NCI-H524 treated with DMSO at 0.1 percent for 48 hours (cell line): ENCODE data around the gene ATP2C2.
"Not testable (repeated sequence)": the region's sequence is repeated elsewhere in the genome, so short reads cannot be mapped to it uniquely, and the experiment has no call there.

Experiments used
- DNase-seq: peaks from one replicate; lab custom pipeline; 2025; lab: John Stamatoyannopoulos, UW

The ATP2C2 gene

DNA sequence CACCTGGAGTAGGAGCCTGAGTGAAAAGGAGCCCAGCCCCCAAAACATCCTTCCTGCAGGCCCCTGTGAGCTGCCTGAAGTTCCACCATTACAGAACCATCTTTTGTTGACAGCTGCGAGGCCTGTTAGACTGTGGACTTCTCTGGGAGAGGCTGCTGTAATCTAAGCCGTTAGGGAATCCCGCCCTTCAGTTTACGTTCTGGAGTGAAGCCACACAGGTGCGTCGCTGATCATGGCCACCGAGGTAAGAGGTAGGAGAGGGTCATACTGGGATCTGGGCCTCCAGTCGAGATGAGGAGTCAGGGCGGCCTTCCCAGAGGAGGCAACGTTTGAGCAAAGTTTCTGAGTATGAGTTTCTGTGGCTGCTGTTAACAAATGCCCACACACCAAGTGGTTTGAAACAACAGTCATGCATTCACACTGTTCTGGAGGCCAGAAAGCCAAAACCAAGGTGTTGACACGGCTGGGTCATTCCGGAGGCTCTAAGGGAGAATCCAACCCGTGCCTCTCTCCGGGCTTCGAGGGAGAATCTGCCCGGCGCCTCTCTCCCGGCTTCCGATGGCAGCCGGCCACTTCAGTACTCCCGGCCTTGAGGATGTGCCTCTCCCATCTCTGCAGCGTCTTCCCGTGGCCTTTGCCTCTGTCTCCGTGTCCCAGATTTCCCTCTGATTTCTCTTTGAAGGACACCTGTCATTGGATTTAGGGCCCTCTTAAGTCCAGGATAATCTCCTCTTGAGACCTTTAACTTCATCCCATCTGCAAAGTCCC lies 26.6 kb upstream of the ATP2C2 start:
- no peak for DNase-seq

DNA sequence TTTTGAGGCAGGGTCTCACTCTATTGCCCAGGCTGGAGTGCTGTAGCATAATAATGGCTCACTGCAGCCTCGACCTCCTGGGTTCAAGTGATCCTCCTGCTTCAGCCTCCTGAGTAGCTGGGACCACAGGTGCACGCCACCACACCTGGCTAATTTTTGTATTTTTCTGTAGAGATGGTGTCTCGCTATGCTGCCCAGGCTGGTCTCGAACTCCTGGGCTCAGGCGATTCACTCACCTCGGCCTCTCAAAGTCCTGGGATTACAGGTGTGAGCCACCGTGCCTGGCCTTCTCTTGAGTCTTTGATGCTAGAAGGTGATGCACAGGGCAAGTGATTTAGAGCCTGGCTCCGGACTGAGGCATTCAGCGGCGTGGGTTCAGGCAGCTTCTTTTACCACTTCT lies 24.5 kb upstream of the ATP2C2 start:
- DNase-seq = not testable (repeated sequence)

DNA sequence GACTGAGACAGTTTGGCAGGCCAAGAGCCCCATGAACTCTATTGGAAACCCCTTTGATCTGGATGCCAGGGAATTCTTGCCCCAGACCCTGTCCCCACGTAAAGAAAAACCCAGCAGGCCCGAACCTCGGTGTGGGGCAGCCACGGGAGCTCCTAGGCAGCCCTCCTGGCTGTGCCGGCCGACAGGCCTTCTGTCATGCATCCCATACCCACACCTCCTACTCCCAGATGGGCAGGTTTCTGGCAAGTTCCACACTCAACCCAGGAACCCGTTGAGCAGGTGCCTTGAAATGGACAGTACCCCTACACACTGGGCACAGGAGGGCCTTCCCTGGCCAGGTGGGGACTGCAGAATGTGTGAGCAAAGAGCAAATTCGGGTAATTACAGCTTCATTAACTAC lies 23.6 kb upstream of the ATP2C2 start:
- no peak for DNase-seq

DNA sequence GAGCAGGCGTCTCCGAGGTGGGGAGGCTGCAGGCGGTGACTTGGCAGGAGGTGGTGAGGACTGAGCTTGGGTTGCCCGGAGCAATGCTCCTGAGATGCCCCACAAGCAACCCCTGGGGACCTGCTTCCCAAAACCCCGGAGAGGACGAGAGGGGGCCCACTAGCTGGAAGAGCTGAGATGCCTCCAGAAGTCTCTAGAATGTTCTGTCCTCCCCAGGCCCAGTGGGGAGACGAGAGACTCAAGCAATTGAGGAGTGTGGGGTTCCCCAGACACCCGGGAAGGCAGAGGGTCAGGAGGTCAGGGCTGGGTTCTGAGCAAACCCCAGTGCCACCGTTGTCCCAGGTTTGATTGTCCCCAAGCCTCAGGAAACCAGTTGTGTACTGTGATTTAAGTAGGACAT lies 21.2 kb upstream of the ATP2C2 start:
- no peak for DNase-seq

DNA sequence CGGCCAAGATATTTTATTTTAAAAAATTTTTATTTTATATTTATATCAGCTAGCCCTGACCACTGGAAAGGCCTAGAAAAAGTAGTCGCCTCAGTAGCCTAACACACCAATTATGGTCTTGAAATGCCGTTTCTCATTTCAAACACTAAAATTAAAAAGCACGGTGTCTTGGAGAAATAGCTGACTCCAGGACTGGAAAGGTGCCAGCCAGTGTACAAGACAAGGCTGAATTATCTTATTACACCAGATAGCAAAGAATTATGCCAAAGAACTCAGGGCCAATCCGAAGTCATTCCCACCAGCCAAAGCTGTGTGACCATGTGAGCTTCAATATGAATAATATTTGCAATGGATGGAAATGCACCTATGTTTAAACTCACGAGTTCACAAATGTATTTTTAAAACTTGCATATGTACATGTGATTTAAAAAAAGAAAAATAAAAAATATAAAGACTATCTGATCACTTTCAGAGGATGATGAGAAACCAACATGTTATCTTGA lies 19.9 kb upstream of the ATP2C2 start:
- no peak for DNase-seq

DNA sequence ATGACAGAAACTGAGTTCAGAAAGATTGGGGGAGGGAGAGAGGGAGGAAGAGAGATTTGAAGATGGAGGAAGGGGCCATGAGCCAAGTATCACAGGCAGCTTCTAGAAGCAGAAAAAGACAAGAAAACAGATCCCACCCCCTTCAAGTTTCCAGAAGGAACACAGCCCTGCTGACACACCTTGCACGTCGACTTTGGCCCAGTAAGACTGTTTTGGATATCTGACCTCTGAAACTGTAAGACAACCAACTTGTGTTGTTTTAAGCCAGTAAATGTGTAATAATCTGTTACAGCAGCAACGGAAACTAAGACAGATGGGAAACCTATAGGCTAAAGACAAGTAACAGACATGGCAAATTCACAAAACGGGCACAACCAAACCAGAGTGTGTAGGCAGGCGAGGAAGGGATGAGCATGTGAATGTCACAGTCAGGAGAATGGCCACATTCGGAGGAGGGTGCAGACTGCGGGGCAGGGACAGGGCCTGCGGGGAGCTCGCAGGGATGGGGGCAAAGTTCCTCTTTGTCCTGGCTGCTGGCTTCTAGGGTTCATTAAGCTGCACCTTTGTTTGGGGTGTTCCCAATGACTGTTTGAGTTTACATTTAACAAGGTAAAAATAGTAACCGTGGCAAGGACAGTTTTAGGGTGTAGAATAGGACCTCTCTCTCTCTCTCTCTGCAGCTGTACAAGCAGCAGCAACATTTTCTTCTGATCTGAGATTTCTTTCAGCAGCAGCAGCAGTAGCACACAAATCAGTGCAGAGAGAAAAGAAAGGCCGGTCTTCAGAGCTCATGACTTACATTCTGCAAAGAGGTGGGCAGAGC lies 18.3 kb upstream of the ATP2C2 start:
- no peak for DNase-seq

DNA sequence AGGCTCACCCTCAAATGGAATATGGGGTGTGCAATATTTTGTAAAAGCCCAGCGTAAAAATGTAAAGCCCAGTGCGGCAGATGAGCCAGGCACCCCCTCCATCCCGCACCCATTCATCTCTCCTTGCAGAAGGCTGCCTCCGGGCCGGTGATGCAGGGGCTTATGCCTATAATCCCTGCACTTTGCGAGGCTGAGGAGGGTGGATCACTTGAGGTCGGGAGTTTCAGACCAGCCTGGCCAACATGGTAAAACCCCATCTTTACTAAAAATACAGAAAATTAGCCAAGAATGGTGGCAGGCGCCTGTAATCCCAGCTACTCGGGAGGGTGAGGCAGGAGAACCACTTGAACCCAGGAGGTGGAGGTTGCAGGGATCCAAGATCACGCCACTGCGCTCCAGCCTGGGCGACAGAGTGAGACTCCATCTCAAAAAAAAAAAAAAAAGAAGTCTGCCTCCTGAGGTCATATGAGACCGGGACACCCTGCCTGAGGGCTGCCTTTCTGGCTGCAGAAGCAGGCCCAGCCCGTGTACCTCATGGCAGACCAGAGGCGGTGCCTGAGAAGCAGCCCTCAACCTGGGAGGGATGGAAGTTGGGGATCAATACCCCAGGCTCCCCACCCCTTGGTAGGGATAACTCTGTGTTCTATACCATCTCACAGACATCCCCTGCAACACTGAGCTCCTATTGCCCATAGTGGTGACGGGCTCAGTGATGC lies 17.5 kb upstream of the ATP2C2 start:
- no peak for DNase-seq

DNA sequence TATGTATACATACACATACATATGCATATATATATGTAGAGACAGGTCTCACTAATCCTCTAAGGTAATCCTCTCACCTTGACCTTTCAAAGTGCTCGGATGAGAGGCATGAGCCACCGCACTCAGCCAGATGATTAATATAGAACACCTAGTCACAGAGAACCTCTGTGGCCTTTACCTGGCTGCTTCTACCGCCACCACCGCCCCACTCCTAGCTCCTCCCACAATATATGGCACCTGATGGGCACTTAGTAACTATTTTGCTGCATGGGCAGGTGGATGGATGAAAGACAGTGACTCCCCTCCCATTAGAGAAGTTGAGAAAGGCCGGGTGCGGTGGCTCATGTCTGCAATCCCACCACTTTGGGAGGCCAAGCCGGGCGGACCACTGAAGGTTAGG lies 16.7 kb upstream of the ATP2C2 start:
- DNase-seq = no peak

DNA sequence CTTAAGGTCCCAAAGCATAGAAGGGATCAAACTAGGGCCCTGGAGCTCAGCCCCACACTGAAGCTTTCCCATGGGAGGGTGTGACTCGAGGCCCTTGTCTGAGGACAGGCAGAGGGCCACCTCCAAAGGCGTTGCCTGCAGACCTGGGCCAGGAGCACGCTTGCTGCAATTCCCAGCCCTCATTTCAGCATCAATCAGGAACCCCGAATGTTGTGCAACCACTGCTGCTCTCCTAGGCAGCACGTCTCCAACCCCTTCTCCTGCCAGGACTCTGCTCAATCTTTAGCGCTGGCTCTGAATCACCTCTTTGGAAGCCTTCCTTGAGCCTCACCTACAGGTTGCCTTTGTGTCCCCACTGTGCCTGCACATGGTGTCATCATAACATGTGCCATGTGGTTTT lies 14.0 kb upstream of the ATP2C2 start:
- DNase-seq = no peak

DNA sequence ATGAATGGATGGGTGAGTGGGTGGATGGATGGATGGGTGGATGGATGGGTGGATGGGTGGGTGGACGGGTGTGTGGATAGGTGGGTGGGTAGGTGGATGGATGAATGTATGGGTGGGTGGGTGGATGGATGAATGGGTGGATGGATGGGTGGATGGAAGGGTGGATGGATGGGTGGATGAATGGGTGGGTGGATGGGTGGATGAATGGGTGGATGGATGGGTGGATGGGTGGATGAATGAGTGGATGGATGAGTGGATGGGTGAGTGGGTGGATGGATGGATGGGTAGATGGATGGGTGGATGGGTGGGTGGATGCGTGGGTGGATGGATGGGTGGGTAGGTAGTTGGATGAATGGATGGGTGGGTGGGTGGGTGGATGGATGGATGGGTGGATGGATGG lies 13.2 kb upstream of the ATP2C2 start:
- no peak for DNase-seq

DNA sequence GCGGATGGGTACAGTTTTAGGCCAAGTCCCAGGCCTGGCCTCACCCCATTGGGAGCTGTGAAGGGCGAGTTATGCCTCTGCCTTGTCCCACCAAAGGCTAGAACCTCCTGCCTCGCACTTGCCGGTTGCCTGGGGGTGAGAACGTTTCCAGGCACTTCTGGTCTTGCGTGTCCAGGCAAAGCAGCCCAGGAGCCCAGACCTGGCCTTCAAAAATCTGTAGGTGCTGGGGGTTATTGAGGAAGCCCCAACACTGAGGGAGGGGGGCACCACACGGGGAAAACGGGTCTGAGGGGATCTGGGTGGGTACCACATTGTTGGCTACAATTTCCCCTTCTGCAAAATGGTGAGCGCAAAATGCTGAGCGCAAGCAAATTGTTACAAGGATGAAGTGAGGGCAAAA lies 12.2 kb upstream of the ATP2C2 start:
- no peak for DNase-seq

DNA sequence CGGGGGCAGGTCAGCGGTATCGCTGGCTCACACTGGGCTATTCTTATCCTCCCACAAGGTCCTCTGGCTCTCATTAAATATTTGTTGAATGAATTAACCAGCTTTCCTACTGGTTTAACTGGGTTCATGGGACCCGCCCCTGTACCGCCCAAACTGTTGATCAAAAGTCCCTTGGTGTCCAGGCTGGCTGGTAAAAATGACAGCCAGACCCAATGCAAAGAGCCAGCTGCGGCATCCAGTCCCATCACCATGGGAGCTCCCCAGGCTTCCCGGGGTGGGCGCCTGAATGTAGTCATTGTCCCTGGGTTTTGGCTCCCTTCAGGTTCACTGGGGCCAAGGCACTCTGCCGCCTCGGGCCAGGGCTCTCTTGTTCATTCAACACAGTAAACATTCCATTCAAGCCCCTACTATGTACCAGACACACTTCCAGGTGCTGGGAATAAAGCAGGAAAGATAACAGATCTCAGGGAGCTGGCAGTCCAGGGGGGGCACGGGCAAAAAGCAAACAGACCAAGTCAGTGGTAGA lies 11.7 kb upstream of the ATP2C2 start:
- no peak for DNase-seq

DNA sequence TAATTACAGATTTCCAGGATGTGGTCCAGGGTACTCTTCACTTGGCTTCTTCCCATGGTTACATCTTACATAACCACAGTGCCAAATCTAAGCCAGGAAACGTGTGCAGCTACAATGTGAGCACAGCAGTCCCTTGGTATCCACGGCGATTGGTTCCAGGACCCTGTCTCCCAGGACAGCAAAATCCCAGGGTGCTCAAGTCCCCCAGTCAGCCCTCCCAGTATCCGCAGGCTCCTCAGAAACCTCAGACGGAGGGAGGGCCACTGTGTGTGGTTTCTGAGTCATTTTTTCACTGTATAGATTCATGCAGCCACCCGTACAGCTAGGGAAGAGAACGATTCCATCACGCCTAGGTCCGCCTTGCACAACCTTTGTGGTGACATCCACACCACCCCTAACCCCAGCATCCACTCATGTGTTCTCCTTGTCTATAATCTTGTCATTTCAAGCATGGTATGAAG lies 11.1 kb upstream of the ATP2C2 start:
- DNase-seq = no peak

DNA sequence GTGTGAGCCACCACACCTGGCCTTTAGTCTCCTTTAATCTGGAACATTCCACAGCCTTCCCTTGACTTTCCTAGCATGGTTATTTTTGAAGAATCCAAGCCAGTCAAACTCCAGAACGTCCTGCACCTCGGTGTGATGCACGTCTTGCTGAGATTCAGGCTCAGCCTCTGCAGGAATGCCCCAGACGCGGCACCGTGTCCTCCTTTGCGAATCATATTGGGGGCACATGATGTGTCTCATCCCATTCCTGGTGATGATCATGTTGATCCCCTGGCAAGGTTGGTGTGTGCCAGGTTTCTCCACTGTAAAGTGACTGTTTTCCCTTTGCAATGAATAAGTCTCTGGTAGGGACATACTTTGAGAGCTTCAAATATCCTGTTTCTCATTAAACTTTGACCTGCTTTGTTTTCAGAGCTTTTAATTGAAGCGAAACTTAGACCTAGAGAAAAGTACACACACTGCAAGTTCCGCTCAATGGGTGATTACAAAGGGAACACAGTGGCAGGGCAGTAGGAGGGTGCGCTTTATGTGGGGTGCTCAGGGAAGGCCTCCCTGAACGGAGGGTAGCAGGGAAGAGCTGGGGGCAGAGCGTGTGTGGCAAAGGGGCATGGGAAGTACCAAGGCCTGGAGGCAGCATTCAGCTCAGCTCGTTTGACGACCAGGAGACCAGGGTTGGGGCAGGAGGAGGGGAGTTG lies 9.6 kb upstream of the ATP2C2 start:
- DNase-seq = no peak

DNA sequence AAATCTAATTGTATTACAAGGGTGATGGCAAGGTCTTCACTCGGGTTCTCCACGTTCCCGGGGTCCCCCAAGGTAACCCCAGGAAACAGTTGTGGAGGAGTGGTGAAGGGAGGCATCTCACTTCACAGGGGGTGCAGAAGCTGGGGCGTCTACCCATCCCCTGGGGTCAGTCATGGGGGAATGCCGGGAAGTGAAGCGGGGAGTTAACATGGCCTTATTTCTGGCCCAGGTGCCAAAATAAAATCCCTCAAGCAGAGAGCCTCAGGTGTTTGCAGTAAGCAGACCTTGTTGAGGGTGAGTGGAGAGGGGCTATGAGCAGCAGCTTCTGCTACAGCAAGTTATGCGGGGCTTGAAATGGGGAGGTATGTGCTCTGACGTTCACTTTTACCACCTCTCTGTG lies 9.0 kb upstream of the ATP2C2 start:
- DNase-seq = no peak

DNA sequence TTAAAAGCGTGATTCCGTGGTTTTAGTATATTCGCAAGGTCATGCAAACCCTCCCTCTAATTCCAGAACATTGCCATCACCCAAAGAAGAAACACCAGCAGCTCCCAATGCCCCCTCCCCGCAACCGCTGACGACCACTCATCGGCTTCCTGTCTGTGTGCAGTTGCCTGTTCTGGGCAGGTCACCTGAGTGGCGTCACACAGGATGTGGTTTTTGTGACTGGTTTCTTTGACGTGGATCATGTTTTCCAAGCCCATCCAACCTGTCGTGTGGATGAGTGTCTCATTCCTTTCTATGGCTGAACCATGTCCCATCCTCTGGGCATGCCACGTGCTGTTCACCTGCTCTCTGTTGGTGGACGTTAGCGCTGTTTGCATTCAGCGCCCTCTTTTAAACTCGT lies 8.2 kb upstream of the ATP2C2 start:
- no peak for DNase-seq

DNA sequence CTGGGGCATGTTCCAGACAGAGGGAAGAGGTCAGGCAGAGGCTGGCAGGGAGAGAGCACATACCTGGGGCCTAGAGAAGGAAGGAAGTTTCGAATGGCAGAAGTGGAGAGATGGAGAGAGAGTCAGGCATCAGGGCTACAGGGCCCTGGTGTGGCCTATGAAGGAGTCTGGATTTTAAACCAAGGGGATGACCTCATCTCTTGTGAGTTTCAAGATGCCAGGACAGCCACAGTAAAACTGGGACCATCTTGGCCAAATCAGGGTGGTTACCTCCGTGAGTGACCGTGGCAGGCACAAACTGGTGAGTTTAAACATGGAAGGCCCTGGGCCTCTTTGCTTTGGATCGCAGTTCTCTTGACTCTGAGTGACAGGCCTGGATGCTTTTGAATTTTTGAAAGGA lies 7.6 kb upstream of the ATP2C2 start:
- no peak for DNase-seq

DNA sequence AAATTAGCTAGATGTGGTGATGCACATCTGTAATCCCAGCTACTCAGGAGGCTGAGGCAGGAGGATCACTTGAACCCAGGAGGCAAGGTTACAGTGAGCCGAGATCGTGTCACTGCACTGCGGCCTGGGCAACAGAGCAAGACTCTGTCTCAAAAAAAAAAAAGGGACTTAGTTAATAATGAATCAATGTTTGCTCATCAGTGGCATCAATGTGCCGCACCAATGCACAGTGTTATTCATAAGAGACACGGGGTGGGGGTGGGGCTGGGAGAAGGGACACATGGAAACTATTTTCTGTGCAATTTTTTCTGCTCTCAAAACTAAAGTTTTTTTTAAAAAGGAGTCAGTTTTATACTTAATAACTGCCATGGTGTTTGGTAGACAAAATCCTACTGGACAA lies 6.8 kb upstream of the ATP2C2 start:
- DNase-seq = no peak

DNA sequence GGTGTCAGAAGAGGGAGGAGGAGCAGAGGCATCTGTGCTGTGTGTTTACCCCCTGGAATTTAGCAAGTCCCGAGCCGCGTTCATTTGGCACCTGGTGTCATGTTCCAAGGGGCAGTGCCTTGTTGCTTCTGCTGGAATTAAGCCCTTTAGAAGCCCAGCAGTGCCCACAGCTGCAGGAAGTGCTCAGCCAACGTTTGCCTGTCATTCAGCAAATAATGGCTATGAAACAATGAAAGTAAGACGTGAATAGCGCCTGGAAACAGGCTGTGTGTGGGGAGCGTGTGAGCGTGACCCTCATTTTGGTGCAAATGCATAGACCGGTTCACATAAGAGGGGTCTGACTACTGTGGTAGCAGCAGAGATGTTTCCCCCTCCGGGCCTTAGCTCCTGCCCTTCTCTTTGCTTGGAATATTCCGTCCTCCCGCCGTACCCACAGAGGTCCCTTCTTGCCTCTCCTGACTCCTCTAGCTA lies 5.8 kb upstream of the ATP2C2 start:
- peak; percentile 46 for DNase-seq

DNA sequence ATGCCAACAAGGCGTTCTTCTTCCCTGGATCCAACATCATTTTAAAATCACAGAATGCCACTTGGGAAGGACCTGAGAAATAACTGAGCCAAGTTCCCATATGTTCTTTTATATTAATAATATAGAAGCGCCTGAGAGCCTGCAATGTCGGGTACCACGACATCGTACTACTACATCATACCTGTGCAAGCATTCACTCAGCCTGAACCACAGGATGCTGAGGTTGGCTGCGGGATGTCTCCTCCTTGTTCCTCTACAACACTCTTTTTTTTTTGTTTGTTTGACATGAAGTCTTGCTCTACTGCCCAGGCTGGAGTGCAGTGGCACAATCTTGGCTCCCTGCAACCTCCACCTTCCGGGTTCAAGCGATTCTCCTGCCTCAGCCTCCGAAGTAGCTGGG lies 2.1 kb upstream of the ATP2C2 start:
- peak; percentile 49 for DNase-seq

DNA sequence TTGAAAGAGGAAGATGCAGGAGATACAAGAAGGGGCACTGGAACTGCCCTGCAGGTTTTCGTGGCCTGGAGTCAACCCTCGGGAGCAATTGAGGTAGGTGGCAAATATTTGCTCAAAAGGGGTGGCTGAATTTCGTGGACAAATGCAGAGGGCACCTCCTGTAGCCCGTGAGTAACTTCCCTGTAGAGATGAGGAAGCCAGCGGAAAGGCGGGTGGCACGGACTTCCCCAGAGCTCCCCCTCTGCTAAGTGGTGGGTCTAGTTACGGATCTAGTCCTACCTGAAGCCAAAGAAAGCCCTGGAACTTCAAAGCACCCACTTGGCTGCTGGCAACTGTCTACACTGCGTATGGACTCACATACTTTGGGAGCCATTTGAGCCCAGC lies 1.0 kb upstream of the ATP2C2 start:
- DNase-seq = no peak
